Mucosa of rectum (tissue), 2 donors: ENCODE results near the gene ACAP3.

Experiments
- H3K27ac ChIP-seq, 2 donors: one replicate each; pipeline ENCODE4 v1.7.0; 2013; ENCODE audit warnings: inconsistent platforms in 2 of 2, low read depth in 2 of 2, low read length in 2 of 2
- H3K27me3 ChIP-seq, 2 donors: one replicate each; pipeline ENCODE4 v1.7.0; 2013; ENCODE audit warnings: low read length in 2 of 2; ENCODE audit not compliant: control insufficient read depth in 2 of 2, insufficient read depth in 2 of 2
- H3K36me3 ChIP-seq, 2 donors: one replicate each; pipeline ENCODE4 v1.7.0; 2013; ENCODE audit warnings: low read length in 2 of 2; ENCODE audit not compliant: control insufficient read depth in 2 of 2, insufficient read depth in 2 of 2
- H3K4me1 ChIP-seq, 2 donors: one replicate each; pipeline ENCODE4 v1.7.0; 2013; ENCODE audit warnings: low read length in 2 of 2, mild to moderate bottlenecking in 1 of 2; ENCODE audit not compliant: control insufficient read depth in 2 of 2, insufficient read depth in 2 of 2
- H3K4me3 ChIP-seq, 2 donors: one replicate each; pipeline ENCODE4 v1.7.0; 2013; ENCODE audit warnings: low read length in 2 of 2
- H3K9ac ChIP-seq, 2 donors: one replicate each; pipeline ENCODE4 v1.7.0; 2013; ENCODE audit warnings: low read length in 2 of 2, low read depth in 1 of 2, mild to moderate bottlenecking in 1 of 2
- H3K9me3 ChIP-seq, 2 donors: one replicate each; pipeline ENCODE4 v1.7.0; 2013; ENCODE audit warnings: low read length in 2 of 2; ENCODE audit not compliant: control insufficient read depth in 2 of 2
- donor health status: healthy.
- donor health status: Normal muscosa, but diverticular disease.

The ACAP3 gene

DNA sequence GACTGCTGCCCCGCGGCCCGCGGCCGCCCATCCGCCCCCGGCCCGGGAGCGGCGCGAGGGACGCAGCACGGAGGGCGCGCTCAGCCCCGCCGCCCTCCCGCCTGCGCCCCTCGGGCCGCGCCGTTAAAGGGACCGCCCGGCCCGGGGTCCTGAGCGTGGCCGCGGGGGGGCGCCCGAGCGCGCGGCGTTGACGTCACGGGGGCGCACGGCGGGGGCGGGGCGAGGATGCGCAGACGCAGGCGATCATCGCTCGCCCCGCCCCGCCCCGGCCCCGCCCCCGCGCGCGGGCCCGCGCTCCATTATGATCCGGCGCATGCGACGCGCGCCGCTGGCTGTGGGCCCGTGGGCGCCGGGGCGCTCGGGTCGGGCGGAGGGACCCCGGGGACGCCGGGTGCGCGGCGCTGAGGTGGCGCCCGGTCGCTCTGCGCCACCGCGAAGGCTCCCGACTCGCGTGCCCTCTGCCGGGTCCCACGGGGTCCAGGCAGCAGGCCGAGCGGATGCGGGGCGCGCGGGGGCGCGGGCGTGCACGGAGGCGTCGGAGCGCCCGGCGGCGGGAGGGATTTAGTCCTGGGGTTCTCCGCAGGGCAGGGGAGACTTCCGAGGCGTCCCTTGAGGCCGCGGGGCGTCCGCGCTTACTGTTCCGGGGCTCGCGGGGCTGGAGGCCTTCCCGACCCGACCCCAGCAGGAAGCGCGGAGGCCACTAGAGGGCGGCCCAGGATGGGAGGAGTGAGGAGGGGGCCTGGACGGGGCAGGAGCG, 41.7 kb upstream of the ACAP3 start, which contains the start of gene DVL1:
Gene DVL1 (minus strand): TSS at position 163 of the 757 bp plus-strand sequence. CDS start 353 bp downstream, outside the sequence.
- Histone ChIP-seq H3K36me3 (peaks cover 0 to 3% of the 10 kb centered on the region in 2 donors), H3K9me3 (no peaks in the 10 kb centered on the region), H3K4me1 (peaks cover 28 to 38% of the 10 kb centered on the region in 2 donors), H3K9ac (peak within 1 kb of the TSS; percentile 83 to 90), H3K4me3 (peak within 1 kb of the TSS; percentile 68 to 82), H3K27ac (peak within 1 kb of the TSS; percentile 88 to 92), H3K27me3 (peaks cover 4 to 11% of the 10 kb centered on the region in 2 donors)

DNA sequence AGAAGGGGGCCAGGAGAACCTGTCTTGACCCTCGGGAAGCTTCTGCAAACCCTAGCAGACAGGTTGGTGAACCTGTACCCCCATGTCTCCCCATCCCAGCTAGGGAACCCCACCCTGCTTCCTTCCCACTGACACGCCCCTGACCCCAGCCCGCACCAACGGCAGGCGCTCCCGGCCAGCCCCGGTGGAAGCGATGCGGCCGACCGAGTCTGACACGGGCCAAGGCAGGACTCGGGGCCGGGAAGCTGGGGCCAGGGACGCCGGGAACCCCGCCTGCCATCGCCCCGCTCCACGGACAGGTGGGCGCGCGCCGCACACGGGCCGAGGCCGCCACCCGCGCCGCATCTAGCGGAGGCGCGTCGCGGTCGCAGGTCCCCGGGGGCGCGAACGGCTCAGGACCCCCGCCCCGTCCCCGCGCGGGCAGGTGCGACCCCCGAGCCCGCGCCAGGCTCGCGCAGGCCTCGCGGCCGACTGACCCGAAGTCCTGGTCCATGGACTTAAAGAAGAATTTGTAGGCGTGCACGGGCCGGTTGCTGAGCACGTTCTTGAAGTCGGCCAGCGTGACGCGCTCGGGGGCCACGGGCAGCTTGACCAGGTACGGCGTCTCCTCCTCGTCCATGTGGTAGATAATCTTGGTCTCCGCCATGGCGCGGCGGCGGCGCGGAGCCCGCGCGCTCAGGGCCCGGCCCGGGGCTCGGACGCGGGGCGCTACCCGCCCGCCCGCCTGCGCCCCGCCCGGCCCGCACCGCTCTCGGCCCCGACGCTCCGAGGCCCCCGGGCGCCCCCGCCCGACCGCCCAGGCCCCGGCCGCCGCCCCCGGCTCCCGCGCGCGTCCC, 40.9 kb upstream of the ACAP3 start:
- peaks cover 28 to 42% of the 10 kb centered on the region in 2 donors for H3K4me1 ChIP-seq
- peak overlapping the region; percentile 83 to 84 for H3K9ac ChIP-seq
- H3K36me3 ChIP-seq: peaks cover 0 to 2% of the 10 kb centered on the region in 2 donors
- H3K27me3 ChIP-seq: peaks cover 4 to 5% of the 10 kb centered on the region in 2 donors
- H3K27ac ChIP-seq: peak overlapping the region; percentile 88 to 92
- H3K4me3 ChIP-seq: peak overlapping the region; percentile 63 to 82
- no peaks in the 10 kb centered on the region for H3K9me3 ChIP-seq

DNA sequence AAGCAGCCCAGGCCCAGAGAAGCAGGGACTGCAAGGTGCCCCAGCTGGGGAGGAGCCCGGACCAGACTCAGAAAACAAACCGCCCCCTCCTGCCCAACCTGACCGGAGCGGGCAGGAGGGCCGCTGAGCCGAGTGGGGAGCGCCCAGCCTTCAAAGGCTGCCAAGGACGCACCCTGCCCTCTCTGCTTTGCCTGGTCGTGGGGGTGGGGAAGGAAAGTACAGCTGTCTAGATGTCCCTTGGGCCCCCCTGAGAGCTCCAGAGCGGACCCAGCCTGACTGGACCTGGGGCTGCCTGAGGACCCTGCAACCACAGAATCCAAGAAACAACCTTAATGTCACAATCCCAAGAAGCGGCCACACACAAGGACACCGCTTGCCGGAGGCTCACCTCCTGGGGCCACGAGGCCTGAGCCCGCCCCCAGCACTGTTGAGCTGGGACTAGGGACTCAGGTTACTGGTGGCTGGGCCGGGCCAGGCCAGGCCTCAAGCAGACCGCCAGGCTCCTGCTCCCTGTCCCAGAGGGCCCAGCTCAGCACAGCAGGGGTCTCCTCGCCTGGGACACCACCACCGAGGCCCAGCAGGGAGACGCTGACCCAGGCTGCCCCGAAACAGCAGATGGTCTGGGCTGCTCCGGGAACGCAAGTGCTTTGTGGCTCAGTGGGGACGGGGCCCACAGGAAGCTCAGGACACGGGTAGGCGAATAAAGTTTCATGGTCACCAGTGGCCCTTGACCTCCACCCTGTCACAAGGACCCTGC, 40.1 kb upstream of the ACAP3 start:
- Histone ChIP-seq H3K27ac (peak overlapping the region; percentile 88 to 92), H3K27me3 (peaks cover 0 to 3% of the 10 kb centered on the region in 2 donors), H3K9me3 (no peaks in the 10 kb centered on the region), H3K9ac (peak overlapping the region; percentile 83 to 84), H3K36me3 (no peaks in the 10 kb centered on the region), H3K4me3 (peak overlapping the region; percentile 63 to 82), H3K4me1 (peaks cover 28 to 42% of the 10 kb centered on the region in 2 donors)

DNA sequence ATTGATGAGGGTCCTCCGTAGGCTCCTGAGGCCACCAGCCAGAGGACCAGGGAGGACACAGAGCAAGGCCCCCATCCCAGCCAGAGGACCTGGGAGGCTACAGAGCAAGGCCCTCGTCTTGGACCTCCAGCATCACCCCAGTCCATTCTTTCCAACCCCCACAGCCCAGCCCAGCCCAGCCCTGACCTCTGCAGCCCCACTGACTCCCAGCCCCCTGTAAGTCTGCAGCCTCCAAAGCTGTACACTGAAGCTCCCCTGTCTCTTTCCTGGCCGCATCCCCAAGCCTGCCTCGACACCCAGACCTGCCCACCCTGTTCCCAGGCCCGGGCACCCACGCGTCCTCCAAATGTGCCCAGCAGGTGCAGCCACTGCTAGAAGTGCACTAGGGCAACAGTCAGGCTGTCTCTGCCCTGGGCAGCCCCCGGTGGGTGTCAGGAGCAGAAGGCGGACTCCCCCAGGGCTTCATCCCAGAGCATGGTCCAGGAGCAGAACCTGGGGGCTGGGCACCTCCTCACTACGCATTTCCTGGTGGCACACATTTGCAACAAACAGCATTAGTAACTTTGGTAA, 39.4 kb upstream of the ACAP3 start:
- H3K9ac ChIP-seq: peak overlapping the region; percentile 14 to 84
- H3K27ac ChIP-seq: peak overlapping the region; percentile 88 to 92
- H3K9me3 ChIP-seq: no peaks in the 10 kb centered on the region
- H3K4me1 ChIP-seq: peaks cover 28 to 42% of the 10 kb centered on the region in 2 donors
- H3K4me3 ChIP-seq: peak overlapping the region; percentile 63 to 82
- H3K27me3 ChIP-seq: no peaks in the 10 kb centered on the region
- no peaks in the 10 kb centered on the region for H3K36me3 ChIP-seq

DNA sequence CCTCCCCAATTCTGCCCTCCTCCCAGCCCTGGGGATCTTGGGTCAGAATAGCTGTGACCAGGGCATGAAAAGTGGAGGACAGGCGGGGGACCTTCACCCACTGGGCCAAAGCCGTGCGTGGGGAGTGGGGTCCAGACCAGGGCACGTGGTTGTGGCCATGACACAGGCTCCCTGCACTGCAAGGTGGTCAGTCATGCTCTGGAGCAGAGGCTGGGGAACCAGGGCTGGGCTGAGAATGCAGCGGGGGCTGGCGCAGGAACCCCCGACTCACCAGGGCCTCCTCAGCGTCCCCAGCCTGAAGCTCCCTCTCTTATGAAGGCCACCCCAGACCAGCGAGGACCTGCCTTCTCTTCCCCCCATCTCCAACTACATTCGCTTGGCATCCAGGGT, 38.8 kb upstream of the ACAP3 start:
- H3K4me3 ChIP-seq: no peak overlapping the region

DNA sequence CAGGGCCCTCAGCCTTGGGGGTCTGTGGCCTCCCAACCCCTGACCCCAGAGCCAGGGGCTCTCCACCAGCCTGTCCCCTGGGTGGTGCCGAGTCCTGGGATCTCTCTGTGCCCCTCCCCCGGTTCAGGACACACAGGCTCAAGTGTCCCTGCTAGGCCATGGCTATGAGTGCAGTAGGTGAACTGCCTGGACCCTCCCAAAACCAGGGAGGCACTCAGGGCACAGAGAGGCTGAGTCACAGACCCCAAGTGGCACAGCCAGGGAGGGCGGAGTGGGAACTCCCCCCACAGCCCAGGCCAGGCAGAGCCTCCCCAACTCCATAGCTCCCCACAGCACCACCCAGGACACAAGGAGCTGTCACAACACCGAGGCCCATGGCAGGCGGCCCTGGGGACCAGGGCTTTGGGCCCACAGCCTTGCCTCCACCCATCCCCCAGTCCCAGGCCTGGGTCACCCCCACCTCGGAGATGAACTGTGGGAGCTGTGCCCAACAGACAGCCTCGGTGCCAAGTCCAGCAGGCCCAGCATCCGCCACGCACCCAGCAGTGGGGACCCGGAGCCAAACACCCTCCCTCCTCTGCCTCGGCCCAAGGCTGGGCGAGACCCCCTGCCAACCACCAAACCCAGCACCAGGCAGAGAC, 38.2 kb upstream of the ACAP3 start:
- Histone ChIP-seq H3K4me3 (no peak overlapping the region), H3K4me1 (peaks cover 28 to 42% of the 10 kb centered on the region in 2 donors), H3K9ac (peak overlapping the region in 1 of 2 donors; percentile 35), H3K27ac (no peak overlapping the region), H3K36me3 (peaks cover 6 to 7% of the 10 kb centered on the region in 2 donors), H3K9me3 (no peaks in the 10 kb centered on the region), H3K27me3 (no peaks in the 10 kb centered on the region)

More for the DNA sequence above, 38.8 kb upstream of the ACAP3 start:
- Histone ChIP-seq H3K9ac (no peak overlapping the region), H3K27me3 (no peaks in the 10 kb centered on the region), H3K4me1 (peaks cover 28 to 42% of the 10 kb centered on the region in 2 donors), H3K36me3 (peaks cover under 1 to 2% of the 10 kb centered on the region in 2 donors), H3K27ac (no peak overlapping the region), H3K9me3 (no peaks in the 10 kb centered on the region)

DNA sequence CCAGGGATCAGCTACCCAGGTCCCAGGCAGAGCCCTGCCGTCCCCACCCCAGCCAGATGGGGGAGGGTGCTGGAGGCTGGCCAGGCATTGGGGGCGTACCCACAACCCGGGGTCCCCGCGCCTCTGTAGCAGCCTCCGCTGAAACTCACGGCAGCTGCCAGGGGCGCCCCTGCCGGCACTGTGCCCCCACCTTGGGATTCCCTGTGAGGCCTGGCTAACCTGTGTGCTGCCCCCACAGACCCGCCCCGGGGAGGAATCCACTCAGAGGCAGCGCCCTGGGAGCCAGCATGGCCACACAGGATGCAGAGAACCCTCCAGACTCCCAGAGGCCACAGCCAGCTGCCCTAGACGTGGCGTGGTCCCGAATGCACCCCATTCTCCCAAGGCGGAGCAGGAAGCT, 37.7 kb upstream of the ACAP3 start:
- Histone ChIP-seq H3K9ac (no peak overlapping the region), H3K4me1 (peaks cover 28 to 42% of the 10 kb centered on the region in 2 donors), H3K36me3 (peaks cover 11 to 13% of the 10 kb centered on the region in 2 donors), H3K27ac (peak overlapping the region in 1 of 2 donors; percentile 16), H3K9me3 (no peaks in the 10 kb centered on the region), H3K4me3 (no peak overlapping the region), H3K27me3 (no peaks in the 10 kb centered on the region)

DNA sequence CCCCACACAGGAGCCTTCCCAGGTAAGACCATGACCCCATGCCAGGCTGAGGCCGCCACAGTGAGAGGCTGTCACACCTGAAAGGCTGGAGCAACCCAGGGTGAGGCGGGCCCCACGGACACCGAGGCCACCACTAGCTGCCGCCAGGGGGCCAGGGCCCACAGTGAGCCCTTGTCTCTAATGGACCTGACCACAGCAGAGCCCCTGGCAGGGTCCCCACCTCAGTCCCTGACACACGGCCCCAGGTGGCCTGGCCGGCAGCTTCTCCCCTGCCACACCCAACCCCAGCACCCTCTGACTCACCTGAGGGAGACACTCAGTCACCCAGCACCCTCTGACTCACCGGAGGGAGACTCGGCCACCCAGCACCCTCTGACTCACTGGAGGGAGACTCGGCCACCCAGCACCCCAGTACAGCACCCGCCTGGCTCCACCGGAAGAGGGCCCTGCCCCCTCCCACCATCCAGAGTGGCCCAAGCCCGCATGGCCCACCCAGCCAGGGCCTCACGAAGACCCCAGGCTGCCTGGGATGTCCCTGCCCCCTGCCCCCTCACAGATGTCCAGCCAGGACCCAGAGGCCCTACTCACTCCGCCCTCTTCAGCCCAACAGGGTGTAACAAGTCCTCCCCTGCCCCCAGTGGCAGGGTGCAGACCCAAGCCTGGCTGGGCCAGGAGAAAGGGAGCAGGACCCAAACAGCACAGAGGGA, 37.1 kb upstream of the ACAP3 start:
- Histone ChIP-seq H3K9ac (no peak overlapping the region), H3K4me3 (no peak overlapping the region), H3K27ac (peak overlapping the region; percentile 16 to 41), H3K9me3 (no peaks in the 10 kb centered on the region), H3K27me3 (no peaks in the 10 kb centered on the region), H3K36me3 (peaks cover 11 to 13% of the 10 kb centered on the region in 2 donors), H3K4me1 (peaks cover 28 to 42% of the 10 kb centered on the region in 2 donors)
